HepG2 (cell line): Measurements from ENCODE around the gene GDF7. TPM values are rescaled to one million over a fixed set of nuclear protein-coding genes. Genes with fewer than 3 reads are reported as not detected.

Source experiments
- CREM ChIP-seq, 2 experiments: sonication (generic) in 1 of 2; formaldehyde crosslinking in 1 of 2; IDR thresholded peaks; 2 replicates each; pipeline versions ENCODE4 v1.4.0 to v1.6.1; 2016 to 2020; ENCODE audit warnings: antibody characterized with exemption in 1 of 2, mild to moderate bottlenecking in 1 of 2, missing genetic modification reagents in 1 of 2
- FOXP1 ChIP-seq, 2 experiments: fragments of 450-650 bp in 1 of 2; IDR thresholded peaks; 2 replicates each; pipeline ENCODE4 v1.6.1; 2017 to 2018; ENCODE audit warnings: antibody characterized with exemption in 1 of 2
- HNF4G ChIP-seq, 2 experiments: sonication (generic) in 1 of 2; formaldehyde crosslinking in 1 of 2; IDR thresholded peaks; 2 replicates each; pipeline versions ENCODE4 v1.4.0 to v1.6.1; 2011 to 2020; ENCODE audit warnings: borderline replicate concordance in 2 of 2, low read depth in 2 of 2, mild to moderate bottlenecking in 2 of 2, low read length in 1 of 2, missing genetic modification reagents in 1 of 2, moderate library complexity in 1 of 2
- HNRNPL ChIP-seq: fragments of 200-400 bp; formaldehyde crosslinking; IDR thresholded peaks from 2 replicates; pipeline ENCODE4 v1.6.1; 2017; ENCODE audit warnings: mild to moderate bottlenecking, low read depth, low read length
- JUND ChIP-seq: sonication (generic); formaldehyde crosslinking; IDR thresholded peaks from 2 replicates; pipeline ENCODE4 v1.8.0; 2022; ENCODE audit warnings: mild to moderate bottlenecking, missing genetic modification reagents
- POLR2AphosphoS5 ChIP-seq: IDR thresholded peaks from 2 replicates; pipeline ENCODE4 v1.6.1; 2012; ENCODE audit warnings: low read depth, low read length
- SALL1 ChIP-seq: sonication (generic); formaldehyde crosslinking; IDR thresholded peaks from 2 replicates; pipeline ENCODE4 v1.8.0; 2022; ENCODE audit warnings: mild to moderate bottlenecking, missing genetic modification reagents
- SMC3 ChIP-seq: IDR thresholded peaks from 2 replicates; pipeline ENCODE4 v1.6.1; 2011; ENCODE audit warnings: low read length, improper control_type of control experiment
- SOX13 ChIP-seq, 3 experiments: fragments of 450-650 bp in 1 of 3; sonication (generic) in 1 of 3; formaldehyde crosslinking in 1 of 3; IDR thresholded peaks in 2 of 3; conservative IDR thresholded peaks in 1 of 3; 2 replicates each; pipeline versions ENCODE4 v1.5.0 to v1.6.1; 2016 to 2020; ENCODE audit warnings: antibody characterized with exemption in 1 of 3, mild to moderate bottlenecking in 1 of 3, missing compliant biosample characterization in 1 of 3, missing genetic modification reagents in 1 of 3, moderate library complexity in 1 of 3
- ZNF251 ChIP-seq: sonication (generic); formaldehyde crosslinking; IDR thresholded peaks from 2 replicates; pipeline ENCODE4 v1.9.0; 2021; ENCODE audit warnings: mild to moderate bottlenecking, missing genetic modification reagents
- ZNF672 ChIP-seq: sonication (generic); formaldehyde crosslinking; IDR thresholded peaks from 2 replicates; pipeline ENCODE4 v1.8.1; 2022; ENCODE audit warnings: missing genetic modification reagents
- polyA plus RNA-seq, 8 experiments: library from polyadenylated mRNA; depleted of rRNA in 3 of 8; stranded (reverse) in 7 of 8; unstranded in 1 of 8; fragments of >200 nt; fragmentation: Illumina TruSeq in 4 of 8; extraction: Trizol in 4 of 8; gene quantifications; 2 replicates each; pipeline versions ENCODE4 v1.2.1 to v1.2.3, GENCODE V29; 2011 to 2016; ENCODE audit warnings: low read depth in 4 of 8, missing spikeins in 1 of 8, mixed read lengths in 1 of 8; ENCODE audit not compliant: insufficient read depth in 1 of 8
- total RNA-seq, 5 experiments: library from RNA; depleted of rRNA; stranded (reverse); fragments of >200 nt; fragmentation: Illumina TruSeq; extraction: Trizol; gene quantifications; 2 replicates each; pipeline ENCODE4 v1.2.3, GENCODE V29; 2016; ENCODE audit warnings: low read depth in 1 of 5
- TF ChIP-seq, protein P1 (sequence below): sonication (generic); formaldehyde crosslinking; IDR thresholded peaks from 2 replicates; pipeline ENCODE4 v1.5.0; 2020; ENCODE audit warnings: missing genetic modification reagents, mild to moderate bottlenecking, borderline replicate concordance
- TF ChIP-seq, protein P2 (sequence below): sonication (generic); formaldehyde crosslinking; conservative IDR thresholded peaks from 2 replicates; pipeline ENCODE4 v1.4.0; 2020; ENCODE audit warnings: missing genetic modification reagents
- TF ChIP-seq, protein P3 (sequence below): sonication (generic); formaldehyde crosslinking; IDR thresholded peaks from 2 replicates; pipeline ENCODE4; 2020; ENCODE audit warnings: missing genetic modification reagents, mild to moderate bottlenecking, borderline replicate concordance
- TF ChIP-seq, protein P4 (sequence below): sonication (generic); formaldehyde crosslinking; IDR thresholded peaks from 2 replicates; pipeline ENCODE4 v1.5.0; 2020; ENCODE audit warnings: mild to moderate bottlenecking, missing genetic modification reagents, borderline replicate concordance
- TF ChIP-seq, protein P5 (sequence below), 2 experiments: fragments of 450-650 bp in 1 of 2; sonication (generic) in 1 of 2; formaldehyde crosslinking; IDR thresholded peaks; 2 replicates each; pipeline versions ENCODE4 v1.5.0 to v1.8.0; 2020 to 2022; ENCODE audit warnings: mild to moderate bottlenecking in 1 of 2, missing genetic modification reagents in 1 of 2

The GDF7 gene
- total and polyA plus RNA-seq, 2 of the 13 experiments (the other 11 are each of a cell fraction or from before 2014, with no cell fraction given) = 1.6 to 15.0 TPM

DNA sequence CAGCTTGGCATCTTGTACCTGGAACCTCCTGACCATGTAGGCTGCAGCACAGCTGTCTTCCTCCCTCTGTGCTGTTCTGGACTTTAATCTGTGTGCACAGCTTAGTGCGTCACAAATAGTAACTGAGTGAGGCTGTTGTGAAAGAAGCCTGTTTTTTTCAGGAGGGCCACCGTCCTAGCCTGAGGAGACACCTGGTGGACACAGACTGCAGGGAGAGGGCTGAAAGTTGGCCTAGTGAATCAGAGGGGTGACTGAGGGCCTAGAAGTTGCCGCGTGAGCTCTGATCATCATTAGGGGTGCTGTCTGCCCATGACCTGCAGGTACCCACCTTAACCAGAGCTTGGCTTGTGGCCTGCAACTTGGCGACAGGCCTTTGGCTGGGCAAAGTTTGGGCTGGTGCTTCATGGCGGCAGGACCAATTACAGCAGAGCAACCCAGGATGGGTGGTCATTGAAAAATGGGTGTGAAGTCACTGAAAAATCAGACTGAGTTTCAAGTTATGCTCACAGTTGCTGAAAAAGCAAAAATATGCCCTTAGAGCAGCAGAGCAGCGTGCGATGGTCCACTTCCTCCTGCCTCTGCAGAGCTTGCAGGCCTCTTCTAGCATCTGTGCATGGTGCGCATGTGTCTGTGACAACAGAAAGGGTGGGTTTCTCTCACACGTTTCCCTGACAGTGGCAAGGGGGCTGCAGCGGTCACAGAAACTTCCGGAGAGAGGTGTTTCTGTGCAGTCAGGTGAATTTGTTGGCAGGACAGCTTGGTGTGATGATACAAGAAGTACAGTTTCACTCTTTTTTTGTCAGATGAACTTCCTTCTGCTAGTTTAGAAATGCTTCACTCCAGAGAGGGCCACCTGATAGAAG is 9.6 kb downstream of the GDF7 start (continued):
- TF ChIP-seq HNF4G (IDR thresholded peaks at IDR 0.05; ENCODE audit: borderline replicate concordance, low read depth, low read length) = peak; percentile 98
- peak; percentile 97 for TF ChIP-seq HNF4G (CRISPR knock-in tag; IDR thresholded peaks at IDR 0.05; ENCODE audit: borderline replicate concordance, low read depth)
- TF ChIP-seq, protein P1, sequence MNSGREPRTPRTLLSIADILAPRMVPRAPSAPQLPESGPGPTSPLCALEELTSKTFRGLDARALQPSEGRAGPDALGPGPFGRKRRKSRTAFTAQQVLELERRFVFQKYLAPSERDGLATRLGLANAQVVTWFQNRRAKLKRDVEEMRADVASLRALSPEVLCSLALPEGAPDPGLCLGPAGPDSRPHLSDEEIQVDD (CRISPR knock-in tag) = peak; percentile 74; the same call in 1 of the 2 replicates
- TF ChIP-seq JUND = peak; percentile 65; the same call in 1 of the 2 replicates
- TF ChIP-seq, protein P2, sequence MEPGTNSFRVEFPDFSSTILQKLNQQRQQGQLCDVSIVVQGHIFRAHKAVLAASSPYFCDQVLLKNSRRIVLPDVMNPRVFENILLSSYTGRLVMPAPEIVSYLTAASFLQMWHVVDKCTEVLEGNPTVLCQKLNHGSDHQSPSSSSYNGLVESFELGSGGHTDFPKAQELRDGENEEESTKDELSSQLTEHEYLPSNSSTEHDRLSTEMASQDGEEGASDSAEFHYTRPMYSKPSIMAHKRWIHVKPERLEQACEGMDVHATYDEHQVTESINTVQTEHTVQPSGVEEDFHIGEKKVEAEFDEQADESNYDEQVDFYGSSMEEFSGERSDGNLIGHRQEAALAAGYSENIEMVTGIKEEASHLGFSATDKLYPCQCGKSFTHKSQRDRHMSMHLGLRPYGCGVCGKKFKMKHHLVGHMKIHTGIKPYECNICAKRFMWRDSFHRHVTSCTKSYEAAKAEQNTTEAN (CRISPR knock-in tag) = peak; percentile 88
- peak; percentile 91 for TF ChIP-seq CREM (IDR thresholded peaks at IDR 0.05)
- TF ChIP-seq CREM (CRISPR knock-in tag; IDR thresholded peaks at IDR 0.05) = no peak
- no peak for TF ChIP-seq ZNF251 (CRISPR knock-in tag)
- TF ChIP-seq FOXP1 (IDR thresholded peaks at IDR 0.05) = peak; percentile 63; the same call in 1 of the 2 replicates
- peak; percentile 86 for TF ChIP-seq FOXP1 (CRISPR knock-in tag; IDR thresholded peaks at IDR 0.05)
- TF ChIP-seq, protein P3, sequence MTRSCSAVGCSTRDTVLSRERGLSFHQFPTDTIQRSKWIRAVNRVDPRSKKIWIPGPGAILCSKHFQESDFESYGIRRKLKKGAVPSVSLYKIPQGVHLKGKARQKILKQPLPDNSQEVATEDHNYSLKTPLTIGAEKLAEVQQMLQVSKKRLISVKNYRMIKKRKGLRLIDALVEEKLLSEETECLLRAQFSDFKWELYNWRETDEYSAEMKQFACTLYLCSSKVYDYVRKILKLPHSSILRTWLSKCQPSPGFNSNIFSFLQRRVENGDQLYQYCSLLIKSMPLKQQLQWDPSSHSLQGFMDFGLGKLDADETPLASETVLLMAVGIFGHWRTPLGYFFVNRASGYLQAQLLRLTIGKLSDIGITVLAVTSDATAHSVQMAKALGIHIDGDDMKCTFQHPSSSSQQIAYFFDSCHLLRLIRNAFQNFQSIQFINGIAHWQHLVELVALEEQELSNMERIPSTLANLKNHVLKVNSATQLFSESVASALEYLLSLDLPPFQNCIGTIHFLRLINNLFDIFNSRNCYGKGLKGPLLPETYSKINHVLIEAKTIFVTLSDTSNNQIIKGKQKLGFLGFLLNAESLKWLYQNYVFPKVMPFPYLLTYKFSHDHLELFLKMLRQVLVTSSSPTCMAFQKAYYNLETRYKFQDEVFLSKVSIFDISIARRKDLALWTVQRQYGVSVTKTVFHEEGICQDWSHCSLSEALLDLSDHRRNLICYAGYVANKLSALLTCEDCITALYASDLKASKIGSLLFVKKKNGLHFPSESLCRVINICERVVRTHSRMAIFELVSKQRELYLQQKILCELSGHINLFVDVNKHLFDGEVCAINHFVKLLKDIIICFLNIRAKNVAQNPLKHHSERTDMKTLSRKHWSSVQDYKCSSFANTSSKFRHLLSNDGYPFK = peak; percentile 51; the same call in 1 of the 2 replicates
- TF ChIP-seq, protein P4, sequence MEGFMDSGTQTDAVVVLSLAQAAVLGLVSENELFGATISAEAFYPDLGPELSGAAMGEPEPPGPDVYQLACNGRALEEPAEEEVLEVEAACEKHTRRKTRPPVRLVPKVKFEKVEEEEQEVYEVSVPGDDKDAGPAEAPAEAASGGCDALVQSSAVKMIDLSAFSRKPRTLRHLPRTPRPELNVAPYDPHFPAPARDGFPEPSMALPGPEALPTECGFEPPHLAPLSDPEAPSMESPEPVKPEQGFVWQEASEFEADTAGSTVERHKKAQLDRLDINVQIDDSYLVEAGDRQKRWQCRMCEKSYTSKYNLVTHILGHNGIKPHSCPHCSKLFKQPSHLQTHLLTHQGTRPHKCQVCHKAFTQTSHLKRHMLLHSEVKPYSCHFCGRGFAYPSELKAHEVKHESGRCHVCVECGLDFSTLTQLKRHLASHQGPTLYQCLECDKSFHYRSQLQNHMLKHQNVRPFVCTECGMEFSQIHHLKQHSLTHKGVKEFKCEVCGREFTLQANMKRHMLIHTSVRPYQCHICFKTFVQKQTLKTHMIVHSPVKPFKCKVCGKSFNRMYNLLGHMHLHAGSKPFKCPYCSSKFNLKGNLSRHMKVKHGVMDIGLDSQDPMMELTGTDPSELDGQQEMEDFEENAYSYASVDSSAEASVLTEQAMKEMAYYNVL (CRISPR knock-in tag) = peak; percentile 89; the same call in 1 of the 2 replicates
- TF ChIP-seq, protein P5, sequence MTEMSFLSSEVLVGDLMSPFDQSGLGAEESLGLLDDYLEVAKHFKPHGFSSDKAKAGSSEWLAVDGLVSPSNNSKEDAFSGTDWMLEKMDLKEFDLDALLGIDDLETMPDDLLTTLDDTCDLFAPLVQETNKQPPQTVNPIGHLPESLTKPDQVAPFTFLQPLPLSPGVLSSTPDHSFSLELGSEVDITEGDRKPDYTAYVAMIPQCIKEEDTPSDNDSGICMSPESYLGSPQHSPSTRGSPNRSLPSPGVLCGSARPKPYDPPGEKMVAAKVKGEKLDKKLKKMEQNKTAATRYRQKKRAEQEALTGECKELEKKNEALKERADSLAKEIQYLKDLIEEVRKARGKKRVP (CRISPR knock-in tag; IDR thresholded peaks at IDR 0.05) = peak in 1 of 2 experiments; percentile 78; a peak in 2 of 4 replicates
- peak; percentile 77; the same call in 1 of the 2 replicates for TF ChIP-seq SOX13 (IDR thresholded peaks at IDR 0.05)
- TF ChIP-seq SOX13 (CRISPR knock-in tag; conservative IDR thresholded peaks at IDR 0.05 in 1 of 2, IDR thresholded peaks at IDR 0.05 in 1 of 2) = peak in 1 of 2 experiments; percentile 79; a peak in 2 of 4 replicates
- TF ChIP-seq SALL1 = peak; percentile 95
- TF ChIP-seq POLR2AphosphoS5 = peak; percentile 74
- TF ChIP-seq SMC3 = peak; percentile 99
- no peak for TF ChIP-seq HNRNPL
- TF ChIP-seq ZNF672 (CRISPR knock-in tag) = no peak
